GM03348 (cell line): ENCODE measurements around the gene CSN1S1.

ENCODE experiments used
- DNase-seq: peaks from one replicate; pipeline ENCODE4 v3.0.0; 2012; ENCODE audit warnings: low spot score

The CSN1S1 gene

GRCh38 chr4:69994782-69995181 lies 63.9 kb downstream of the CSN1S1 start:
- DNase-seq: no peak

- DNase-seq: no peak
Measured at GRCh38 chr4:69995526-69996016, 64.7 kb downstream of the CSN1S1 start, which contains the start of gene STATH. TSS of gene STATH (plus strand) at chr4:69995966. CDS start at chr4:69998438, 2,472 bp downstream.
